ENCODE results near the gene MFGE8. TPM values are rescaled to one million over a fixed set of nuclear protein-coding genes. Genes with fewer than 3 reads are reported as not detected.

The MFGE8 gene
- total RNA-seq, 1 donor from 2014 or later: 113 TPM

GRCh38 chr15:88904257-88904623 is 8.9 kb downstream of the MFGE8 start:
- TF ChIP-seq, protein P1, sequence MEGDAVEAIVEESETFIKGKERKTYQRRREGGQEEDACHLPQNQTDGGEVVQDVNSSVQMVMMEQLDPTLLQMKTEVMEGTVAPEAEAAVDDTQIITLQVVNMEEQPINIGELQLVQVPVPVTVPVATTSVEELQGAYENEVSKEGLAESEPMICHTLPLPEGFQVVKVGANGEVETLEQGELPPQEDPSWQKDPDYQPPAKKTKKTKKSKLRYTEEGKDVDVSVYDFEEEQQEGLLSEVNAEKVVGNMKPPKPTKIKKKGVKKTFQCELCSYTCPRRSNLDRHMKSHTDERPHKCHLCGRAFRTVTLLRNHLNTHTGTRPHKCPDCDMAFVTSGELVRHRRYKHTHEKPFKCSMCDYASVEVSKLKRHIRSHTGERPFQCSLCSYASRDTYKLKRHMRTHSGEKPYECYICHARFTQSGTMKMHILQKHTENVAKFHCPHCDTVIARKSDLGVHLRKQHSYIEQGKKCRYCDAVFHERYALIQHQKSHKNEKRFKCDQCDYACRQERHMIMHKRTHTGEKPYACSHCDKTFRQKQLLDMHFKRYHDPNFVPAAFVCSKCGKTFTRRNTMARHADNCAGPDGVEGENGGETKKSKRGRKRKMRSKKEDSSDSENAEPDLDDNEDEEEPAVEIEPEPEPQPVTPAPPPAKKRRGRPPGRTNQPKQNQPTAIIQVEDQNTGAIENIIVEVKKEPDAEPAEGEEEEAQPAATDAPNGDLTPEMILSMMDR (conservative IDR thresholded peaks at IDR 0.05): no peak
- Mint-ChIP-seq H3K36me3 (ENCODE audit: low read depth) (peaks cover 13% of the 10 kb centered on the region), H3K4me1 (peaks cover 10% of the 10 kb centered on the region), H3K27ac (ENCODE audit: unreplicated experiment) (no peak overlapping the region), H3K9me3 (no peaks in the 10 kb centered on the region), H3K27me3 (ENCODE audit: low read depth) (no peaks in the 10 kb centered on the region), H3K4me3 (no peak overlapping the region)
- DNase-seq (ENCODE audit: low read depth, low spot score): no peak

- Mint-ChIP-seq H3K4me1 (peaks cover 12% of the 10 kb centered on the region), H3K9me3 (no peaks in the 10 kb centered on the region), H3K4me3 (no peak overlapping the region), H3K36me3 (ENCODE audit: low read depth) (peaks cover 11% of the 10 kb centered on the region), H3K27ac (ENCODE audit: unreplicated experiment) (no peak overlapping the region), H3K27me3 (ENCODE audit: low read depth) (no peaks in the 10 kb centered on the region)
- TF ChIP-seq, protein P1 (conservative IDR thresholded peaks at IDR 0.05): no peak
- DNase-seq (ENCODE audit: low read depth, low spot score): no peak
Measured at GRCh38 chr15:88902846-88903245, 10.3 kb downstream of the MFGE8 start.

GRCh38 chr15:88902221-88902835 is 10.9 kb downstream of the MFGE8 start:
- no peak overlapping the region for H3K27ac Mint-ChIP-seq (ENCODE audit: unreplicated experiment)
- peaks cover 18% of the 10 kb centered on the region for H3K4me1 Mint-ChIP-seq

DNA sequence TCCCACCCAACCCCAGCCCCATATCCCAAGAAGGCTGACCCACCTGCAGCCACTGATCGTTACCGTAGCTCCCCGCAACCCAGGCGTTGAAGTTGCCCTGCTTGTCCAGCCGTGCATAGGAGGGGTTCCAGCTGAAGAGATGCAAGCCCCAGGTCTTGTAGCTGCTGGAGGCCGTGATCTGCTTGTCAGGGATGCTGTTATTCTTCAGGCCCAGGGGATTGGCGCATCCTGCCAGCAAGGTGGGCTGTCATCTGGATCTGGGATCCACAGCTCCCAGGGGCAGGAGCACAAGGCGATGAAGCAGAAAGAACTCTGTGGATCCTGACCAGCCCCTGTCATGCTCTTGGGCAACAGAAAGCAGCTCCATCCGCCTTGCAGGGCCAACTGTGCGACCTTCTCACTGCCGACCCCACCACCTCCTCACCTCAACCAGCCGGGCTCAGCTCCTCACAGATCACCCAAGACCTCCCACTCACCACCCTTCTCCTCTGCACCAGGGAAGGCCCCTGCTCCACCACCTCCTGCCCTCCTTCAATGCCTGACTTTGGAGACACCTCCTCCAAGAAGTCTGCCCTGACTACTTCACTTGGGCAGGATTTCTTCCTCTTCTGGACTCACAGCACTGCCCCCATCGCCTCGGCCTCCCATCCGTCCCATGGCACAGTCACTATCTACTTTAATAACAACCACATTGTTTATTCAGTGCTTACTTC is 11.5 kb downstream of the MFGE8 start:
- no peaks in the 10 kb centered on the region for H3K27me3 Mint-ChIP-seq (ENCODE audit: low read depth)
- TF ChIP-seq, protein P1 (conservative IDR thresholded peaks at IDR 0.05): no peak
- H3K9me3 Mint-ChIP-seq: no peaks in the 10 kb centered on the region
- no peak for DNase-seq (ENCODE audit: low read depth, low spot score)
- peaks cover 24% of the 10 kb centered on the region for H3K4me1 Mint-ChIP-seq
- no peak overlapping the region for H3K4me3 Mint-ChIP-seq
- peak overlapping the region; percentile 35 for H3K27ac Mint-ChIP-seq (ENCODE audit: unreplicated experiment)
- peaks cover 11% of the 10 kb centered on the region for H3K36me3 Mint-ChIP-seq (ENCODE audit: low read depth)

More at GRCh38 chr15:88902221-88902835, 10.9 kb downstream of the MFGE8 start:
- DNase-seq (ENCODE audit: low read depth, low spot score): no peak
- no peak overlapping the region for H3K4me3 Mint-ChIP-seq
- peaks cover 11% of the 10 kb centered on the region for H3K36me3 Mint-ChIP-seq (ENCODE audit: low read depth)
- H3K9me3 Mint-ChIP-seq: no peaks in the 10 kb centered on the region
- TF ChIP-seq, protein P1 (conservative IDR thresholded peaks at IDR 0.05): no peak
- no peaks in the 10 kb centered on the region for H3K27me3 Mint-ChIP-seq (ENCODE audit: low read depth)

- peak overlapping the region; percentile 21 for H3K27ac Mint-ChIP-seq (ENCODE audit: unreplicated experiment)
- peaks cover 8% of the 10 kb centered on the region for H3K36me3 Mint-ChIP-seq (ENCODE audit: low read depth)
- H3K4me1 Mint-ChIP-seq: peaks cover 28% of the 10 kb centered on the region
Measured at GRCh38 chr15:88900982-88901418, 12.2 kb downstream of the MFGE8 start.

More at GRCh38 chr15:88900982-88901418, 12.2 kb downstream of the MFGE8 start:
- TF ChIP-seq, protein P1 (conservative IDR thresholded peaks at IDR 0.05): no peak
- H3K27me3 Mint-ChIP-seq (ENCODE audit: low read depth): no peaks in the 10 kb centered on the region
- DNase-seq (ENCODE audit: low read depth, low spot score): no peak
- H3K9me3 Mint-ChIP-seq: no peaks in the 10 kb centered on the region
- H3K4me3 Mint-ChIP-seq: no peak overlapping the region

Measured in neural crest cell (in vitro differentiated cells).